ENCODE measurements around the gene HTT. TPM values are rescaled to one million over a fixed set of nuclear protein-coding genes. Genes with fewer than 3 reads are reported as not detected.

HTT gene
- total RNA-seq, 6 experiments from 2014 or later, result 38.1 to 52.0 (median 47.8) TPM

- Mint-ChIP-seq H3K36me3 (ENCODE audit: low read depth) (peaks cover 25% of the 10 kb centered on the region), H3K4me3 (peak overlapping the region; percentile 53), H3K9me3 (no peaks in the 10 kb centered on the region), H3K4me1 (ENCODE audit: low read depth) (peaks cover 68% of the 10 kb centered on the region), H3K27me3 (ENCODE audit: insufficient read depth) (peaks cover 2% of the 10 kb centered on the region), H3K27ac (peak overlapping the region; percentile 83)
- DNase-seq, result peak; percentile 55
- TF ChIP-seq, protein P1, sequence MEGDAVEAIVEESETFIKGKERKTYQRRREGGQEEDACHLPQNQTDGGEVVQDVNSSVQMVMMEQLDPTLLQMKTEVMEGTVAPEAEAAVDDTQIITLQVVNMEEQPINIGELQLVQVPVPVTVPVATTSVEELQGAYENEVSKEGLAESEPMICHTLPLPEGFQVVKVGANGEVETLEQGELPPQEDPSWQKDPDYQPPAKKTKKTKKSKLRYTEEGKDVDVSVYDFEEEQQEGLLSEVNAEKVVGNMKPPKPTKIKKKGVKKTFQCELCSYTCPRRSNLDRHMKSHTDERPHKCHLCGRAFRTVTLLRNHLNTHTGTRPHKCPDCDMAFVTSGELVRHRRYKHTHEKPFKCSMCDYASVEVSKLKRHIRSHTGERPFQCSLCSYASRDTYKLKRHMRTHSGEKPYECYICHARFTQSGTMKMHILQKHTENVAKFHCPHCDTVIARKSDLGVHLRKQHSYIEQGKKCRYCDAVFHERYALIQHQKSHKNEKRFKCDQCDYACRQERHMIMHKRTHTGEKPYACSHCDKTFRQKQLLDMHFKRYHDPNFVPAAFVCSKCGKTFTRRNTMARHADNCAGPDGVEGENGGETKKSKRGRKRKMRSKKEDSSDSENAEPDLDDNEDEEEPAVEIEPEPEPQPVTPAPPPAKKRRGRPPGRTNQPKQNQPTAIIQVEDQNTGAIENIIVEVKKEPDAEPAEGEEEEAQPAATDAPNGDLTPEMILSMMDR (IDR thresholded peaks at IDR 0.05), result no peak
Measured at GRCh38 chr4:3108211-3108610, 33.7 kb downstream of the HTT start.

DNA sequence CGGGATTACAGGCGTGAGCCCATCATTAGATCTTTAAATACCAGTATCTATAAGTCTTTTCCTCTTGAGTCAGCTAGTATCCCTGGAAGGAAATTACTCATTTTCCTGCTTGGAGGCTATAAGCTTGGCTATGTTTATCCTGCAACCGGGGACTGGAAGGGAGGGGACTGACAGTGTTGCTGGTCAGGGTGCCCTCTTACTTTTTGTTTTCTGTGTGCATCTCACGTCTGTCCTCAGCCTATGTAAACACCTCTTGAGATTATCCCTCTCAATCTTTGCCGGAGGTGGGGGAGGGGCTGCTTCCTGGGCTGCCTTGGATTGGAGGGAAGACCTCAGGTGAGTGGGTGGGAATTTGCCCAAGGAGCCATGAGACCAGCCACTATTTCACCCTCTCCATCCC is 37.0 kb downstream of the HTT start:
- peak overlapping the region; percentile 61 for H3K4me3 Mint-ChIP-seq
- DNase-seq, result peak; percentile 80
- TF ChIP-seq, protein P1 (IDR thresholded peaks at IDR 0.05), result no peak
- peaks cover 2% of the 10 kb centered on the region; the same call in 1 of the 2 replicates for H3K27me3 Mint-ChIP-seq (ENCODE audit: insufficient read depth)
- no peaks in the 10 kb centered on the region for H3K9me3 Mint-ChIP-seq
- peaks cover 94% of the 10 kb centered on the region for H3K4me1 Mint-ChIP-seq (ENCODE audit: low read depth)
- H3K27ac Mint-ChIP-seq, result peak overlapping the region; percentile 84
- H3K36me3 Mint-ChIP-seq (ENCODE audit: low read depth), result peaks cover 49% of the 10 kb centered on the region

- TF ChIP-seq, protein P1 (IDR thresholded peaks at IDR 0.05), result no peak
- H3K27me3 Mint-ChIP-seq (ENCODE audit: insufficient read depth), result peaks cover 2% of the 10 kb centered on the region; the same call in 1 of the 2 replicates
- H3K4me1 Mint-ChIP-seq (ENCODE audit: low read depth), result peaks cover 88% of the 10 kb centered on the region
- no peaks in the 10 kb centered on the region for H3K9me3 Mint-ChIP-seq
- DNase-seq, result no peak
- peak overlapping the region; percentile 84 for H3K27ac Mint-ChIP-seq
- H3K4me3 Mint-ChIP-seq, result peak overlapping the region; percentile 61; the same call in 1 of the 2 replicates
- H3K36me3 Mint-ChIP-seq (ENCODE audit: low read depth), result peaks cover 50% of the 10 kb centered on the region
Measured at GRCh38 chr4:3112201-3112600, 37.7 kb downstream of the HTT start.

DNA sequence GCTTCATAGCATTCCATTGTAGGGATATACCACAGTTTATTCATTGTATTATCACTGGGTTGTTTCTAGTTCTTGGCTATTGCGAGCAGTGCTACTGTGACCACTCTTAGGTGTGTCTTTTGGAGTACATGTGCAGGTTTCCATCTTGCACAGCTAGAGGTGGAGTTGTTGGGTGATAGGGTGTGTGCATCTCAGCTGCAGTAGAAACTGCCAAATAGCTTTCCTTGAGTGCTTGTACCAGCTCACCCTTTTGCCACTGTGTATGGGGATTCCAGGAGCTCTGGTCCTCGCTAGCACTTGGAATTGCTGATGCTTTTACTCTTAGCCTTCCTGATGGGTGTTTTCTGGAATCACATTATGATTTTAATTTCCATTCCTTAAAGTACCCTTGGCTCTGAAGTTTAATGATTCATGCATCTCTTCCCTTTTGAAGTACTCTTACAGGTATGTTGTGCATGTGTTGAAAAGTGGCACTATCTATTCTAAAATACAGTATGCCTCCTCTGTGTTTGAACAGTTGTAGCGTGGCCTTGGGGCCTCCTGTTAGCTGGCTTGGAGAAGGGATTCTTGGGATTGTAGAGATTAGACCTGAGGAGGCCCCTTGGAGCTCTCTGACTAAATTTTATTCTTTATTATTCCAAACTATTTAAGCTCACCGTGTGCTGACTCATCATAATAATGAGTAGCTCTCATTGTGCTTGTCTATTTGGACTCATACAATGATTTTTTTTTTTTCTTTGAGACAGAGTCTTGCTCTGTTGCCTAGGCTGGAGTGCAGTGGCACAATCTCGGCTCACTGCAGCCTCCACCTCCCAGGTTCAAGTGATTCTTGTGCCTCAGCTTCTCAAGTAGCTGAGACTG is 38.4 kb downstream of the HTT start:
- H3K4me3 Mint-ChIP-seq, result peak overlapping the region; percentile 57
- H3K27ac Mint-ChIP-seq, result peak overlapping the region; percentile 84
- TF ChIP-seq, protein P1 (IDR thresholded peaks at IDR 0.05), result no peak
- H3K9me3 Mint-ChIP-seq, result no peaks in the 10 kb centered on the region
- peaks cover 2% of the 10 kb centered on the region; the same call in 1 of the 2 replicates for H3K27me3 Mint-ChIP-seq (ENCODE audit: insufficient read depth)
- H3K36me3 Mint-ChIP-seq (ENCODE audit: low read depth), result peaks cover 47% of the 10 kb centered on the region
- H3K4me1 Mint-ChIP-seq (ENCODE audit: low read depth), result peaks cover 82% of the 10 kb centered on the region
- no peak for DNase-seq

DNA sequence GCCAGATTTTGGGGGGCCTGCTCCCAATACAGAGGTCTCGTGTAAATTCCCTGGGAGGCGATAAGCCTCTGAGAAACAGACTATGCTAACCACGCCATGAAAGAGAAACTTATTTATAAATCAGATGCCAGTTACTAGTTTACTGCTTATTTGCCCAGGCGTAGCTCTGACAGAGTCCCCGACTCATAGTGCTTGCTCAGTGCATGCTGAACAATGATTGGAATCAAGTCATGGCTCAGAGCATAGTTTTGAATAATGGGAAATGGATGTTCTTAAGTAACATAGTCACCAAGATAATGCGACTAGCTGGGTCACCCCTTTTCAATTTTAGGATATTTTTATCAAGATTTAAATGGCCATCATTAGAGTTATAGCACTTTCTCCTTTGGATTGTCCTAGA is 39.9 kb downstream of the HTT start:
- H3K36me3 Mint-ChIP-seq (ENCODE audit: low read depth), result peaks cover 47% of the 10 kb centered on the region
- peak; percentile 41 for DNase-seq
- peaks cover 2% of the 10 kb centered on the region; the same call in 1 of the 2 replicates for H3K27me3 Mint-ChIP-seq (ENCODE audit: insufficient read depth)
- peak overlapping the region; percentile 84 for H3K27ac Mint-ChIP-seq
- H3K4me3 Mint-ChIP-seq, result no peak overlapping the region
- H3K9me3 Mint-ChIP-seq, result no peaks in the 10 kb centered on the region
- TF ChIP-seq, protein P1 (IDR thresholded peaks at IDR 0.05), result no peak
- peaks cover 83% of the 10 kb centered on the region for H3K4me1 Mint-ChIP-seq (ENCODE audit: low read depth)
